Spinal cord (tissue), 10 donors: ENCODE data around the gene HOXA4. TPM values are rescaled to one million over a fixed set of nuclear protein-coding genes. Genes with fewer than 3 reads are reported as not detected.

Experiments
- DNase-seq, 6 donors: peaks; one replicate each; pipeline versions ENCODE4 v3.0.0 to v3.0.0-alpha.2; 2013 to 2015; ENCODE audit warnings: low spot score in 6 of 6, low read depth in 4 of 6
- H3K27ac ChIP-seq: one replicate; pipeline ENCODE4 v1.5.1; 2013; ENCODE audit warnings: low read depth, low read length, control low read depth
- H3K27me3 ChIP-seq: one replicate; pipeline ENCODE4 v1.6.1; 2013; ENCODE audit warnings: low read length; ENCODE audit not compliant: control insufficient read depth, insufficient read depth
- H3K36me3 ChIP-seq: one replicate; pipeline ENCODE4 v1.6.1; 2013; ENCODE audit warnings: low read length; ENCODE audit not compliant: control insufficient read depth, insufficient read depth
- H3K4me1 ChIP-seq: one replicate; pipeline ENCODE4 v1.6.1; 2013; ENCODE audit warnings: low read length; ENCODE audit not compliant: control insufficient read depth, insufficient read depth
- H3K4me3 ChIP-seq: one replicate; pipeline ENCODE4 v1.5.1; 2013; ENCODE audit warnings: low read depth, low read length, control low read depth
- H3K9me3 ChIP-seq: one replicate; pipeline ENCODE4 v1.6.1; 2013; ENCODE audit warnings: low read length; ENCODE audit not compliant: control insufficient read depth, insufficient read depth
- WGBS: methylation state at CpG from one replicate; pipeline ENCODE4 v1.1.5; 2013; ENCODE audit warnings: missing lambda C conversion rate; ENCODE audit not compliant: insufficient coverage; 5-methylcytosine and 5-hydroxymethylcytosine counted together
- polyA plus RNA-seq, 2 donors: library from polyadenylated mRNA; unstranded; fragments of 120-200 nt; gene quantifications; one replicate each; pipeline ENCODE4 v1.2.1, GENCODE V29; 2013; ENCODE audit not compliant: insufficient read length in 2 of 2
- total RNA-seq, 2 donors: library from RNA; depleted of rRNA in 1 of 2; stranded (reverse); fragments of 120-200 nt in 1 of 2; fragments of >200 nt in 1 of 2; gene quantifications; one replicate each; pipeline versions ENCODE4 v1.2.3 to v1.2.4, GENCODE V29; 2013 to 2014
- donor health status: healthy.

The HOXA4 gene
- total and polyA plus RNA-seq, 4 donors = 1.4 to 56.1 (median 25.7) TPM

GRCh38 chr7:27159266-27160144, 28.9 kb upstream of the HOXA4 start:
- H3K4me3 ChIP-seq = peak overlapping the region; percentile 74
- 37% methylated on average over 19 of the region's 27 CpGs for whole genome bisulfite sequencing
- H3K36me3 ChIP-seq = peaks cover 25% of the 10 kb centered on the region
- peak in 1 of 6 donors; percentile 83 for DNase-seq
- peaks cover 67% of the 10 kb centered on the region for H3K4me1 ChIP-seq
- peaks cover 17% of the 10 kb centered on the region for H3K27me3 ChIP-seq
- H3K27ac ChIP-seq = peak overlapping the region; percentile 99
- H3K9me3 ChIP-seq = no peaks in the 10 kb centered on the region

GRCh38 chr7:27158436-27159265, 28.1 kb upstream of the HOXA4 start:
- Histone ChIP-seq H3K9me3 (no peaks in the 10 kb centered on the region), H3K27ac (peak overlapping the region; percentile 99), H3K4me1 (peaks cover 67% of the 10 kb centered on the region), H3K36me3 (peaks cover 21% of the 10 kb centered on the region), H3K27me3 (peaks cover 15% of the 10 kb centered on the region), H3K4me3 (peak overlapping the region; percentile 74)
- DNase-seq = peak in 1 of 6 donors; percentile 72
- 25% methylated on average over 28 of the region's 35 CpGs for WGBS

- H3K27me3 ChIP-seq = peaks cover 11% of the 10 kb centered on the region
- H3K4me1 ChIP-seq = peaks cover 74% of the 10 kb centered on the region
- peaks cover 17% of the 10 kb centered on the region for H3K36me3 ChIP-seq
- peak in 1 of 6 donors; percentile 54 for DNase-seq
- 31% methylated on average over 13 of the region's 30 CpGs for whole genome bisulfite sequencing
- peak overlapping the region; percentile 99 for H3K27ac ChIP-seq
- no peaks in the 10 kb centered on the region for H3K9me3 ChIP-seq
- peak overlapping the region; percentile 74 for H3K4me3 ChIP-seq
Observed at GRCh38 chr7:27157702-27158431, 27.3 kb upstream of the HOXA4 start.

- Histone ChIP-seq H3K27ac (peak overlapping the region; percentile 99), H3K9me3 (no peaks in the 10 kb centered on the region), H3K36me3 (peaks cover 17% of the 10 kb centered on the region), H3K27me3 (peaks cover 11% of the 10 kb centered on the region), H3K4me1 (peaks cover 80% of the 10 kb centered on the region), H3K4me3 (peak overlapping the region; percentile 74)
- peak in 1 of 6 donors; percentile 78 for DNase-seq
- WGBS = 11% methylated on average over 17 of the region's 30 CpGs
Observed at GRCh38 chr7:27156916-27157701, 26.6 kb upstream of the HOXA4 start.

- H3K27me3 ChIP-seq = peaks cover 11% of the 10 kb centered on the region
- peak in 4 of 6 donors; percentile 81 to 97 (median 91) for DNase-seq
- no peaks in the 10 kb centered on the region for H3K9me3 ChIP-seq
- peaks cover 80% of the 10 kb centered on the region for H3K4me1 ChIP-seq
- H3K36me3 ChIP-seq = peaks cover 12% of the 10 kb centered on the region
- 0% methylated on average over 27 of the region's 33 CpGs for WGBS
- H3K27ac ChIP-seq = peak within 1 kb of the TSS; percentile 99
- H3K4me3 ChIP-seq = peak within 1 kb of the TSS; percentile 74
Observed at GRCh38 chr7:27156508-27156898, 25.9 kb upstream of the HOXA4 start, which contains the start of gene HOXA7. TSS of gene HOXA7 (minus strand) at chr7:27156675. CDS start at chr7:27156545, 130 bp downstream.

GRCh38 chr7:27155816-27156507, 25.4 kb upstream of the HOXA4 start:
- Histone ChIP-seq H3K27ac (peak overlapping the region; percentile 99), H3K9me3 (no peaks in the 10 kb centered on the region), H3K36me3 (peaks cover 12% of the 10 kb centered on the region), H3K4me1 (peaks cover 82% of the 10 kb centered on the region), H3K27me3 (peaks cover 11% of the 10 kb centered on the region), H3K4me3 (peak overlapping the region; percentile 74)
- WGBS = under 1% methylated on average over 60 of the region's 63 CpGs
- peak in 1 of 6 donors; percentile 78 for DNase-seq

- Histone ChIP-seq H3K27me3 (peaks cover 11% of the 10 kb centered on the region), H3K4me3 (peak overlapping the region; percentile 74), H3K9me3 (no peaks in the 10 kb centered on the region), H3K4me1 (peaks cover 80% of the 10 kb centered on the region), H3K36me3 (peaks cover 12% of the 10 kb centered on the region), H3K27ac (peak overlapping the region; percentile 99)
- WGBS = 11% methylated on average over 39 of the region's 48 CpGs
- DNase-seq = peak in 1 of 6 donors; percentile 70
Observed at GRCh38 chr7:27154901-27155815, 24.6 kb upstream of the HOXA4 start.
